Cardiac fibroblast (primary cell): ENCODE data around the gene SOCS1.

Experiments used
- DNase-seq, 2 donors: peaks; one replicate each; pipeline versions ENCODE4 v3.0.0 to v3.0.0-alpha.2; 2010; ENCODE audit warnings: low read depth in 2 of 2
- H3K4me3 ChIP-seq, 2 donors: replicated peaks in 1 of 2; 1 replicate in 1 of 2; 2 replicates in 1 of 2; pipeline ENCODE4 v1.5.1; 2011; ENCODE audit warnings: low read depth in 2 of 2, low read length in 2 of 2, mild to moderate bottlenecking in 2 of 2, moderate library complexity in 1 of 2
- CTCF ChIP-seq: IDR thresholded peaks from one replicate; pipeline ENCODE4 v1.5.1; 2011; ENCODE audit warnings: low read depth, mild to moderate bottlenecking, low read length, inconsistent platforms

The SOCS1 gene

GRCh38 chr16:11260596-11260966 lies 4.6 kb upstream of the SOCS1 start:
- TF ChIP-seq CTCF = no peak
- DNase-seq = no peak

GRCh38 chr16:11259655-11260595 lies 3.9 kb upstream of the SOCS1 start:
- TF ChIP-seq CTCF = no peak
- DNase-seq = no peak
- H3K4me3 ChIP-seq = no peak overlapping the region

More at GRCh38 chr16:11260596-11260966, 4.6 kb upstream of the SOCS1 start:
- no peak overlapping the region for H3K4me3 ChIP-seq

- peak; percentile 6 to 32 for DNase-seq
- H3K4me3 ChIP-seq = no peak overlapping the region
- TF ChIP-seq CTCF = no peak
Observed at GRCh38 chr16:11258553-11259492, 2.8 kb upstream of the SOCS1 start.

DNA sequence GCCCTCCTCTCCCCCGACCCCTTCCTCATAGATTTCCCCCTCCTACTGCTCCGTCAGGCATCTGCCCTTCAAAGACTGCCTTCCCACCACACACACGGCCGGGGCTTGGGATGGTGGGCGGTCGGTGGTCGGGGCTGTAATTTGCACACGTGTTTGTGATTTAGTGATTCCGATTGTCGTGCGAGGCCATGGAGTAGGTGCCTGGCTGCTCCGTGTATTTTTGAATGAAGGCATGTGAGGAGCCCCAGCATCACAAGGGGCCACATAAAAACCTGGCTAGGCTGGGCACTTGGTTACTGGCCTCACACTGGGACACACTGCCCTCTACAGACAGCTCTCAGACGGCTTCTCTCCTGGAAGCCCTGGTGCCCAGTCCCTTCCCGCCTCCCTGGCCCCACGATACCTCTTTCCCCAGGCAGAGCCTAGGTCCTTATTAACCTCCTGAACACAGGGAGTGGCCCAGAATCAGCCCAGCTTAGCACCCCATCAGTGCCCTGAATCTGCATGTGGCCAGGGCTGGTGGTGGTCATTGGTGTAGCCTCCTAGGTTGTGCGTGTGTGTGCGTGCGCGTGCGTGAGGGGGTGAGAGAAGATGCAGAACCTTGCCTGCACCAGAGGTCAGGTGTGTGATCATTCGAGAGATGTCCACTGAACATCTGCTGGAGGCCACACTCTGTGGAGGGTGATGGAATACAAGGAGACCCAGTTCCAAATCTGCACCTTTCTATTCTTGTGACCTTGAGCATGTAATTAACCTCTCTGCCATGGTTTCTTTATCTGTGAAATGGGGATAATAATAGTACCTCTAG lies 1.3 kb upstream of the SOCS1 start:
- H3K4me3 ChIP-seq = peak overlapping the region; percentile 76
- peak; percentile 87 to 90 for DNase-seq
- peak; percentile 90 for TF ChIP-seq CTCF

- peak overlapping the region; percentile 76 for H3K4me3 ChIP-seq
- peak; percentile 54 to 61 for DNase-seq
- TF ChIP-seq CTCF = no peak
Observed at GRCh38 chr16:11256661-11257130, 692 bp upstream of the SOCS1 start.
